ENCODE measurements around the gene ANGEL2.

ANGEL2 gene

GRCh38 chr1:213041443-213041842 lies 25.8 kb upstream of the ANGEL2 start:
- no peak overlapping the region for H3K9ac ChIP-seq (ENCODE audit: low read depth, low read length, poor library complexity, severe bottlenecking)
- peaks cover 13% of the 10 kb centered on the region for H3K4me1 ChIP-seq (ENCODE audit: insufficient read depth, low read length, poor library complexity, severe bottlenecking)
- peak overlapping the region; percentile 14 for H3K4me2 ChIP-seq (ENCODE audit: low read depth, low read length, poor library complexity, severe bottlenecking)
- H2AFZ ChIP-seq (ENCODE audit: low read length) = no peak overlapping the region
- no peaks in the 10 kb centered on the region for H4K20me1 ChIP-seq (ENCODE audit: insufficient read depth, low read length, poor library complexity, severe bottlenecking)
- no peak overlapping the region for H3K4me3 ChIP-seq (ENCODE audit: low read length, poor library complexity, severe bottlenecking)
- peaks cover 55% of the 10 kb centered on the region for H3K27me3 ChIP-seq (ENCODE audit: insufficient read depth, low read length, poor library complexity, severe bottlenecking)
- no peak for TF ChIP-seq CTCF (conservative IDR thresholded peaks at IDR 0.05; ENCODE audit: low read length)
- TF ChIP-seq EZH2phosphoT487 (IDR thresholded peaks at IDR 0.05; ENCODE audit: borderline replicate concordance) = no peak
- no peaks in the 10 kb centered on the region for H3K36me3 ChIP-seq (ENCODE audit: insufficient read depth, low read length)
- H3K79me2 ChIP-seq (ENCODE audit: insufficient read depth, low read length) = no peaks in the 10 kb centered on the region
- H3F3A ChIP-seq (ENCODE audit: low read depth) = no peaks in the 10 kb centered on the region
- H3K9me2 ChIP-seq (replicated peaks; ENCODE audit: low read depth, low read length) = no peaks in the 10 kb centered on the region
- H3K9me3 ChIP-seq (ENCODE audit: insufficient read depth, low read depth, low read length) = no peaks in the 10 kb centered on the region

- Histone ChIP-seq H3K4me2 (ENCODE audit: low read depth, low read length, poor library complexity, severe bottlenecking) (no peak overlapping the region), H3K36me3 (ENCODE audit: insufficient read depth, low read length) (no peaks in the 10 kb centered on the region), H3K27me3 (ENCODE audit: insufficient read depth, low read length, poor library complexity, severe bottlenecking) (peaks cover 71% of the 10 kb centered on the region), H3K9me3 (ENCODE audit: insufficient read depth, low read depth, low read length) (no peaks in the 10 kb centered on the region), H3K4me1 (ENCODE audit: insufficient read depth, low read length, poor library complexity, severe bottlenecking) (no peaks in the 10 kb centered on the region), H2AFZ (ENCODE audit: low read length) (no peak overlapping the region), H3K79me2 (ENCODE audit: insufficient read depth, low read length) (no peaks in the 10 kb centered on the region), H4K20me1 (ENCODE audit: insufficient read depth, low read length, poor library complexity, severe bottlenecking) (no peaks in the 10 kb centered on the region), H3F3A (ENCODE audit: low read depth) (no peaks in the 10 kb centered on the region), H3K4me3 (ENCODE audit: low read length, poor library complexity, severe bottlenecking) (no peak overlapping the region), H3K9ac (ENCODE audit: low read depth, low read length, poor library complexity, severe bottlenecking) (no peak overlapping the region), H3K9me2 (replicated peaks; ENCODE audit: low read depth, low read length) (no peaks in the 10 kb centered on the region)
- no peak for TF ChIP-seq CTCF (conservative IDR thresholded peaks at IDR 0.05; ENCODE audit: low read length)
- TF ChIP-seq EZH2phosphoT487 (IDR thresholded peaks at IDR 0.05; ENCODE audit: borderline replicate concordance) = no peak
Measured at GRCh38 chr1:213035573-213035972, 19.9 kb upstream of the ANGEL2 start.

- H3K4me1 ChIP-seq (ENCODE audit: insufficient read depth, low read length, poor library complexity, severe bottlenecking) = no peaks in the 10 kb centered on the region
- no peaks in the 10 kb centered on the region for H3K79me2 ChIP-seq (ENCODE audit: insufficient read depth, low read length)
- no peaks in the 10 kb centered on the region for H3F3A ChIP-seq (ENCODE audit: low read depth)
- no peak overlapping the region for H3K9ac ChIP-seq (ENCODE audit: low read depth, low read length, poor library complexity, severe bottlenecking)
- H2AFZ ChIP-seq (ENCODE audit: low read length) = no peak overlapping the region
- no peaks in the 10 kb centered on the region for H3K9me3 ChIP-seq (ENCODE audit: insufficient read depth, low read depth, low read length)
- H3K9me2 ChIP-seq (replicated peaks; ENCODE audit: low read depth, low read length) = no peaks in the 10 kb centered on the region
- no peak overlapping the region for H3K4me2 ChIP-seq (ENCODE audit: low read depth, low read length, poor library complexity, severe bottlenecking)
- no peak overlapping the region for H3K4me3 ChIP-seq (ENCODE audit: low read length, poor library complexity, severe bottlenecking)
- no peak for TF ChIP-seq EZH2phosphoT487 (IDR thresholded peaks at IDR 0.05; ENCODE audit: borderline replicate concordance)
- no peak for TF ChIP-seq CTCF (conservative IDR thresholded peaks at IDR 0.05; ENCODE audit: low read length)
- no peaks in the 10 kb centered on the region for H4K20me1 ChIP-seq (ENCODE audit: insufficient read depth, low read length, poor library complexity, severe bottlenecking)
- H3K36me3 ChIP-seq (ENCODE audit: insufficient read depth, low read length) = no peaks in the 10 kb centered on the region
- H3K27me3 ChIP-seq (ENCODE audit: insufficient read depth, low read length, poor library complexity, severe bottlenecking) = peaks cover 79% of the 10 kb centered on the region
Measured at GRCh38 chr1:213034713-213035112, 19.0 kb upstream of the ANGEL2 start.
